Smooth muscle cell (in vitro differentiated cells): Measurements from ENCODE around the gene KLF5. TPM values are rescaled to one million over a fixed set of nuclear protein-coding genes. Genes with fewer than 3 reads are reported as not detected.

Experiments
- DNase-seq: peaks from one replicate; lab custom pipeline; 2025; ENCODE audit not compliant: unreplicated experiment; lab: John Stamatoyannopoulos, UW
- H2AFZ ChIP-seq: fragments of 200-600 bp; sonication (generic); 2 replicates; pipeline ENCODE4 v1.6.0; 2016; ENCODE audit warnings: antibody characterized with exemption, low read depth, mild to moderate bottlenecking
- H3F3A ChIP-seq: fragments of 200-600 bp; sonication (generic); 2 replicates; pipeline ENCODE4 v1.6.0; 2017; ENCODE audit warnings: antibody characterized with exemption, low read depth
- H3K27ac ChIP-seq: fragments of 200-600 bp; sonication (generic); 2 replicates; pipeline ENCODE4 v1.5.1; 2016; ENCODE audit warnings: low read depth, mild to moderate bottlenecking
- H3K27me3 ChIP-seq: fragments of 200-600 bp; sonication (generic); 2 replicates; pipeline ENCODE4 v1.6.1; 2016; ENCODE audit warnings: low read depth, mild to moderate bottlenecking
- H3K36me3 ChIP-seq: fragments of 200-600 bp; sonication (generic); 2 replicates; pipeline ENCODE4 v1.5.1; 2016; ENCODE audit warnings: low read depth
- H3K4me1 ChIP-seq: fragments of 200-600 bp; sonication (generic); 2 replicates; pipeline ENCODE4 v1.5.1; 2016; ENCODE audit warnings: low read depth
- H3K4me2 ChIP-seq: fragments of 200-600 bp; sonication (generic); 2 replicates; pipeline ENCODE4 v1.6.0; 2016; ENCODE audit warnings: mild to moderate bottlenecking
- H3K4me3 ChIP-seq: fragments of 200-600 bp; sonication (generic); 2 replicates; pipeline ENCODE4 v1.5.1; 2016; ENCODE audit warnings: mild to moderate bottlenecking
- H3K79me2 ChIP-seq: fragments of 200-600 bp; sonication (generic); 2 replicates; pipeline ENCODE4 v1.6.0; 2016; ENCODE audit warnings: low read depth, mild to moderate bottlenecking
- H3K9ac ChIP-seq: fragments of 200-600 bp; sonication (generic); 2 replicates; pipeline ENCODE4 v1.6.0; 2016; ENCODE audit warnings: low read depth
- H3K9me3 ChIP-seq: fragments of 200-600 bp; sonication (generic); replicated peaks from 2 replicates; pipeline ENCODE4 v1.5.1; 2016; ENCODE audit warnings: low read depth
- H4K20me1 ChIP-seq: fragments of 200-600 bp; sonication (generic); 2 replicates; pipeline ENCODE4 v1.6.0; 2016; ENCODE audit warnings: low read depth
- WGBS: methylation state at CpG from one replicate; pipeline ENCODE4 v1.1.7; 2016; ENCODE audit warnings: low lambda C conversion rate; 5-methylcytosine and 5-hydroxymethylcytosine counted together
- polyA plus RNA-seq: library from polyadenylated mRNA; unstranded; fragments of >200 nt; fragmentation: Nextera tagmentation; extraction: Ambion mirVana; gene quantifications from 2 replicates; pipeline ENCODE4 v1.2.1, GENCODE V29; 2016
- total RNA-seq: library from RNA; depleted of rRNA; stranded (reverse); fragments of >200 nt; gene quantifications from 2 replicates; pipeline ENCODE4 v1.2.3, GENCODE V29; 2014
- TF ChIP-seq, protein P1 (sequence below): fragments of 200-600 bp; sonication (generic); IDR thresholded peaks from 2 replicates; pipeline ENCODE4 v1.5.1; 2017; ENCODE audit warnings: borderline replicate concordance, mild to moderate bottlenecking, antibody characterized with exemption; ENCODE audit not compliant: insufficient read depth, poor library complexity, severe bottlenecking

KLF5 gene
- total RNA-seq: 27.0 and 30.0 TPM in 2 replicates
- 9.7 and 28.7 TPM in 2 replicates for polyA plus RNA-seq

DNA sequence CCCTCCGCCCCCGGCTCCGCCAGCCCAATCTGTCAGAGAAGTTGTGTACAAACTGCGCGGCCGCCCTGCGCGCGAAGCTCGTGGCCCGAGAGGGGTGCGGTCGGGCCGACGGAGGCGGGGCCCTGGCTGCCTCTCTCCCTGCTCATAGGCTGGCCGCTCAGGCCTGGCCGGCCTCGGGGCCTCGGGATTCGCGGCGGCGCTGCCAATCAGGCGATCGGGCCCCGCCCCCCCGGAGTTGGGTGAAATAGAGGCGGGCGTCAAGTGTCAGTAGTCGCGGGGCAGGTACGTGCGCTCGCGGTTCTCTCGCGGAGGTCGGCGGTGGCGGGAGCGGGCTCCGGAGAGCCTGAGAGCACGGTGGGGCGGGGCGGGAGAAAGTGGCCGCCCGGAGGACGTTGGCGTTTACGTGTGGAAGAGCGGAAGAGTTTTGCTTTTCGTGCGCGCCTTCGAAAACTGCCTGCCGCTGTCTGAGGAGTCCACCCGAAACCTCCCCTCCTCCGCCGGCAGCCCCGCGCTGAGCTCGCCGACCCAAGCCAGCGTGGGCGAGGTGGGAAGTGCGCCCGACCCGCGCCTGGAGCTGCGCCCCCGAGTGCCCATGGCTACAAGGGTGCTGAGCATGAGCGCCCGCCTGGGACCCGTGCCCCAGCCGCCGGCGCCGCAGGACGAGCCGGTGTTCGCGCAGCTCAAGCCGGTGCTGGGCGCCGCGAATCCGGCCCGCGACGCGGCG, at the start of gene KLF5:
Gene KLF5, plus strand, starts transcription at position 270 of the 724 bp plus-strand sequence. Its CDS starts 323 bp downstream, at position 593.
- WGBS: under 1% methylated on average over 79 of the region's 93 CpGs
- peaks cover 25% of the 10 kb centered on the region for H3K4me1 ChIP-seq
- H2AFZ ChIP-seq: peak within 1 kb of the TSS; percentile 72
- H3K27me3 ChIP-seq: no peaks in the 10 kb centered on the region
- peaks cover 5% of the 10 kb centered on the region for H3F3A ChIP-seq
- H3K9ac ChIP-seq: peak within 1 kb of the TSS; percentile 92
- peak within 1 kb of the TSS; percentile 60 for H3K4me3 ChIP-seq
- H3K36me3 ChIP-seq: no peaks in the 10 kb centered on the region
- H3K79me2 ChIP-seq: peaks cover 8% of the 10 kb centered on the region
- H3K27ac ChIP-seq: peak within 1 kb of the TSS; percentile 97
- H3K4me2 ChIP-seq: peak within 1 kb of the TSS; percentile 86
- no peaks in the 10 kb centered on the region for H3K9me3 ChIP-seq
- TF ChIP-seq, protein P1, sequence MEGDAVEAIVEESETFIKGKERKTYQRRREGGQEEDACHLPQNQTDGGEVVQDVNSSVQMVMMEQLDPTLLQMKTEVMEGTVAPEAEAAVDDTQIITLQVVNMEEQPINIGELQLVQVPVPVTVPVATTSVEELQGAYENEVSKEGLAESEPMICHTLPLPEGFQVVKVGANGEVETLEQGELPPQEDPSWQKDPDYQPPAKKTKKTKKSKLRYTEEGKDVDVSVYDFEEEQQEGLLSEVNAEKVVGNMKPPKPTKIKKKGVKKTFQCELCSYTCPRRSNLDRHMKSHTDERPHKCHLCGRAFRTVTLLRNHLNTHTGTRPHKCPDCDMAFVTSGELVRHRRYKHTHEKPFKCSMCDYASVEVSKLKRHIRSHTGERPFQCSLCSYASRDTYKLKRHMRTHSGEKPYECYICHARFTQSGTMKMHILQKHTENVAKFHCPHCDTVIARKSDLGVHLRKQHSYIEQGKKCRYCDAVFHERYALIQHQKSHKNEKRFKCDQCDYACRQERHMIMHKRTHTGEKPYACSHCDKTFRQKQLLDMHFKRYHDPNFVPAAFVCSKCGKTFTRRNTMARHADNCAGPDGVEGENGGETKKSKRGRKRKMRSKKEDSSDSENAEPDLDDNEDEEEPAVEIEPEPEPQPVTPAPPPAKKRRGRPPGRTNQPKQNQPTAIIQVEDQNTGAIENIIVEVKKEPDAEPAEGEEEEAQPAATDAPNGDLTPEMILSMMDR: no peak
- peaks cover 8% of the 10 kb centered on the region for H4K20me1 ChIP-seq
- DNase-seq: peak; percentile 88

DNA sequence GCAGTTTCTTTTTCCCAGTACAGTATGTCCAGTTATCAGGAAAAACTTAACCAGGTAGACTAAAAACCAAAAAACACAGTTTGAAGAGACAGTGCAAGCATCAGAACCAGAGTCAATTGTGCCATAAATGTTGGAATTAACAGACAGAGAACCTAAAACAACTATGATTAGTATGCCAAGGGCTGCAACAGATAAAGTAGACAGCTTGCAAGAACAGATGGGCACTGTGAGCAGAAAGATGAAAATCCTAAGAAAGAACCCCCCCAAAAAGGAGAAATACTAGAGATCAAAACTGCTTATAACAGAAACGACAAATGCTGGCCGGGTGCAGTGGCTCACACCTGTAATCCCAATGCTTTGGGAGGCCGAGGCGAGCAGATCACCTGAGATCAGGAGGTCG, 47.1 kb upstream of the KLF5 start:
- Histone ChIP-seq H3F3A (no peaks in the 10 kb centered on the region), H3K9ac (no peak overlapping the region), H3K27ac (no peak overlapping the region), H2AFZ (no peak overlapping the region), H3K4me3 (no peak overlapping the region), H4K20me1 (no peaks in the 10 kb centered on the region), H3K79me2 (no peaks in the 10 kb centered on the region), H3K4me2 (no peak overlapping the region), H3K9me3 (no peaks in the 10 kb centered on the region), H3K27me3 (no peaks in the 10 kb centered on the region), H3K36me3 (peaks cover 3% of the 10 kb centered on the region), H3K4me1 (no peaks in the 10 kb centered on the region)
- 97% methylated on average over 5 of the region's 5 CpGs for WGBS
- TF ChIP-seq, protein P1: no peak
- DNase-seq: no peak

DNA sequence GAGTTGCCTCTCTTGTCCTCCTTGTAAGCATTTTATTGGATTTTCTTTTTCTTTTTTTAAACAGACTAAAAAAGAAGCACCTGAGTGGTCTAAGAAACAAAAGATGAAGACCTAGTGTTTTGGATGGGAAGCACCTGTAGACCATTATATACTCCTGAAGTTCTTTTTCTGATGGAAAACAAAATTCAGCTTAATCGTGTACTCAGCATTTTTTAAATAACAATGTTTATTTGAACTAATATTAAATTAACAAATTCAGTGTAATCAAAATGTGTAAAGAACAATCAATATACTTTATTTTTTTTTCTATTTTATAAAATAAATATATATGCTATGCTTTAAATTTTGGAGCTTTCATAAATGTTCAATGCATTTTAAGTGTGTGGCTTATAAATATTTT, 43.0 kb upstream of the KLF5 start:
- Histone ChIP-seq H4K20me1 (no peaks in the 10 kb centered on the region), H3K9me3 (no peaks in the 10 kb centered on the region), H3K27ac (no peak overlapping the region), H3K27me3 (no peaks in the 10 kb centered on the region), H3K4me3 (no peak overlapping the region), H3F3A (no peaks in the 10 kb centered on the region), H2AFZ (no peak overlapping the region), H3K9ac (no peak overlapping the region), H3K36me3 (peaks cover 3% of the 10 kb centered on the region), H3K79me2 (no peaks in the 10 kb centered on the region), H3K4me1 (no peaks in the 10 kb centered on the region), H3K4me2 (no peak overlapping the region)
- 97% methylated on average over 1 of the region's 1 CpG for WGBS
- TF ChIP-seq, protein P1: no peak
- no peak for DNase-seq

DNA sequence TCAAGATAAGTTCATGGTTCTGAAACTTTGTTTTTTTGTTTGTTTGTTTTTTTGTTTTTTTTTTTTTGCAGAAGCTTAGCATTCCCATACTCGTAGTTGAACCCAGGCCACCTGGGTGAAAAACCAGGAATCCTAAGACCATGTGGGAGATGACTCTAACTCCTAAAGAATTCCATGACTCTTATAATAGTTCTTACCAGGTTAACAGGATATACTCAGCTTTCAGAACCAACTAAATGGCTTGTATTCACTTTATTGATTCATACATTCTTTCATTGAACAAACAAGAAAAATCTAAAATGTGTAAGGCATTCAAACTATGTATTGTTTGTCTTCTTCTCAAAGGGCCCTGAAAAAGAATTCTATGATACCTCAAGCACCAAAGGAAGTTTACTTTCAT, 40.5 kb upstream of the KLF5 start:
- Histone ChIP-seq H3K4me3 (no peak overlapping the region), H3K9me3 (no peaks in the 10 kb centered on the region), H3K27me3 (no peaks in the 10 kb centered on the region), H3K4me1 (no peaks in the 10 kb centered on the region), H4K20me1 (no peaks in the 10 kb centered on the region), H2AFZ (no peak overlapping the region), H3K4me2 (no peak overlapping the region), H3K79me2 (no peaks in the 10 kb centered on the region), H3K9ac (no peak overlapping the region), H3K36me3 (peaks cover 3% of the 10 kb centered on the region), H3K27ac (no peak overlapping the region), H3F3A (no peaks in the 10 kb centered on the region)
- TF ChIP-seq, protein P1: no peak
- no peak for DNase-seq
- 84% methylated on average over 1 of the region's 1 CpG for WGBS
